ENCODE data around the gene PTGES3.
A peak's percentile ranks its signal among the peaks of the same experiment; 100 is the strongest.

Gene PTGES3

GRCh38 chr12:56629459-56630179 lies 58.5 kb downstream of the PTGES3 start:
- DNase-seq (ENCODE audit: low read depth in 1 of 2, low spot score in 1 of 2): peak; percentile 24 to 44

DNA sequence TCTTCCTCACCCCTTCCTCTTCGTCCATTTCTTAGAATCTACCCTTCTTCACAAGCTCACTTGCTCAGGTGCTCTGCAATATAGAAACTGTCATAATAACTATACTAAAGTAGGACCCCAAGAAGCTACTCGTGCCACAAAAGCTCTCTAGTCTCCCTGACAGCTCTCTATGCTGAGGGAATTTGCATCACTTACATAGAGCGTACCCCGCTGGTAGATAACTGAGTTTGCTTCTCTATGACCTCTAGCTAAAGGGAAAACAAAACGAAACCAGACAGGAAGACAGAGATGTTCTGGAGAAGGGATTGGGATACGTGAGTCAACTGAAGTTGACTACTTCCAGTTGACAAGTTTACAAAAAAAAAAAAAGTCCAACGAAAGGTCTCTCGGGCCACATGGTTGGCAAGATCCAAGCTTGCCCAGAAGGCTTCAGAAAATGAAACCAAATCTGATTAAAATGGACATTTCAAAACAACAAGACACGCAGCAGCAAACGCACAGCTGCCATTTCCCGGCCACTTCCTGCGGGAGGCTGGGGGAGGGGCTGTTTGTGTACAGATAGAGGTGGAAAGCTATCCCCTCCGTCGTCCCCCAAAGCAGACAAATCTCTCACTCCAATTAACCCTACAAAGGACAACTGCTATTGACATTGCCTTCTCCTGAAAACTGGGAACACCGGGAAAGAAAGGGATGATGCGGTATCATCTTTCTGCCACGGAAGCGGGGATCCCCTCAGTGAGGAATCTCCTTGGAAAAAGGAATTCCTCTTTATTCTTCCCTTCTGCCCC lies 59.2 kb downstream of the PTGES3 start:
- DNase-seq (ENCODE audit: low read depth in 1 of 2, low spot score in 1 of 2): no peak

DNA sequence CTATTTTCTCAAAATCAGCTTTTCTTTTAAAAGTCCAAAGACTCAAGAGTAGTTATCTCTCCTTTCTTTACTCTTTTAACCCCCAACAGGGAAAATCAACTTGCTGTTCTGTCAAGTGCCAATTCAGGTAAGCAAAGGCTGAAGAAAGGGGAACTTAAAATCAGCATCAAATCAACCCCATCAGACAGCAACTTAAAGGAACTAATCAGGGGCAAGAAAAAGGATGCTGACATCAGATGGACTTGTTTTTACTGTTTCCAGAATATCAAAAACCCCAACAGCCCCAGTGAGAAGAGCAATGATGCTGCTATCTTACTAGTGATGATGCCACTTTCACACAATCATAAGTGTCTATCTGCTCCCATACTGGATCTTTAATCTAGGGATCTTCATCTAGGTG lies 61.4 kb downstream of the PTGES3 start:
- DNase-seq (ENCODE audit: low read depth in 1 of 2, low spot score in 1 of 2): no peak

GRCh38 chr12:56622535-56622934 lies 65.5 kb downstream of the PTGES3 start:
- DNase-seq (ENCODE audit: low read depth in 1 of 2, low spot score in 1 of 2): no peak

DNA sequence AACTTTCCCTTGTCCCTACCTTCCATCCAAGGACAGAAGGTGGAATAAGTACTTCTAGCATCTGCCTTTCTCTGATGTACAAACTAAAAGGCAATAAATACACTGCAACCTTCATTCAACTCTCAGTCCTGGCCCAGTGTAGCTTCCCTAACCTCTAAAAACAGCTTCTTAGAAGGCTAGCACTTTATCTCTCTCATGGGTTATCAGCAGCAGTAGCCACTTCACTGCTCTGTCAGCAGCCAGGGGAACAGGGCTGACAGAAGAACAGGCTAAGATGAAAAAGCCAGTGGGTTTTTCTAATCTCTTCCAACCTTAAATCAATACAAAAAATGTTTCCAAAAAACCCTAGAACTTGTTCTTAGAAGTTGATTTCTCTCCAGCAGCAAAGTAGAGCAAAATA lies 71.2 kb downstream of the PTGES3 start:
- no peak for DNase-seq (ENCODE audit: low read depth in 1 of 2, low spot score in 1 of 2)

- no peak for DNase-seq (ENCODE audit: low read depth in 1 of 2, low spot score in 1 of 2)
Observed at GRCh38 chr12:56616244-56616643, 71.8 kb downstream of the PTGES3 start.

- DNase-seq (ENCODE audit: low read depth in 1 of 2, low spot score in 1 of 2): no peak
Observed at GRCh38 chr12:56614627-56615026, 73.5 kb downstream of the PTGES3 start.

Measured in stimulated activated CD4-positive, alpha-beta T cell treated with anti-CD3 and anti-CD28 coated beads, Interleukin-15, amount 100 ng/mL, for 1 hour (primary cell).